HFF-Myc (cell line): Measurements from ENCODE around the gene ZIC1.

Source experiments
- DNase-seq: peaks from one replicate; pipeline ENCODE4 v3.0.0-alpha.2; 2011; ENCODE audit warnings: low read depth; ENCODE audit errors: extremely low read depth
- H3K4me3 ChIP-seq: replicated peaks from 2 replicates; pipeline ENCODE4 v1.5.1; 2011; ENCODE audit warnings: low read depth, mild to moderate bottlenecking, control low read depth, low read length
- CTCF ChIP-seq: IDR thresholded peaks from 2 replicates; pipeline ENCODE4 v1.5.1; 2012; ENCODE audit warnings: mild to moderate bottlenecking, low read depth, low read length, control low read depth; ENCODE audit errors: missing control alignments

The ZIC1 gene

DNA sequence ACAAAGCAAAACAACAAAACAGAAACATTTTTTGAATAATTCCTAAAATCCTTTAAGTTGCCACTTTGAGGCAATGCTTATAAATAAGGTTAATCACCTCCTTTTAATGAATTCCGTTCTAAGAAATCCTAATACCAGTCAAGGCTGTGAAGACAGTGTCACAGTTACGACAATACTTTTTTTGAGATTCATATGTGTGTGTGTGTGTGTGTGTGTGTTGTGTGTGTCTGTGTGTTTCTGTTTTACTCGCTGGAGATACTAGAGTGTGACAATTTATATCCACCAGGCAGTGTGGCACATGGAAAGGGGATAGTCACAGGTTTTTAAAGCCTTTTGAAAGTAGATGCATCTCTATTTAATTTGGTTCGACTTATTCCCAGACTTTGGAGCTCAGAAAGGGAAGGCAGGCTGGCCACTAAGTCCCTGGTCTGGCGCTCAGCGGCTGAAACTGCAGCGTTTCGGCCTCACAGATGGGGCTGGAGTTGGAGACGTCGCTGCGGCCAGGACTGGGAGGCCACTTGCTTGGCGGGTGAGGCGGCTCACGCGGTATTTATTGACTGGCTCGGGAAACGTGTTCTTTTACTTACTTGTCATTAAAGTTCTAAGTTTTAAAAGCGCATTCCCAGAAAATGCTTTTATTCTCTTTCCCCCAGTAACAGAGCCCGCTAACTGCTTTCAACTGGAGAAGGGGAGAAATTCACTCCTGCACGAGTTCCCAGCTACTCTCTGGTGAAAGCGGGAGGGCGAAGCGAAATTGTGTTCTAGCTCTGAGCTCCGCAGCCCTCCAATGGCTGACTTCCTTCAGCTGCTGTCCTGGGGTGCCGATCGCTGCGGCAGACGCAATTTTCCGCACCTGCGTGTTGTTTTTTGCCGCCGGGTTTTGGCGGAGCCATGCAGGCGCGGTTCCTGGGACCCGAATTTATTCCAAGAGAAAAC lies 13.7 kb downstream of the ZIC1 start:
- H3K4me3 ChIP-seq: no peak overlapping the region
- DNase-seq: no peak
- TF ChIP-seq CTCF: no peak

GRCh38 chr3:147423537-147423797 lies 14.3 kb downstream of the ZIC1 start:
- H3K4me3 ChIP-seq: no peak overlapping the region
- DNase-seq: no peak
- TF ChIP-seq CTCF: no peak

GRCh38 chr3:147423798-147424580 lies 14.8 kb downstream of the ZIC1 start:
- no peak for TF ChIP-seq CTCF
- no peak for DNase-seq
- no peak overlapping the region for H3K4me3 ChIP-seq

GRCh38 chr3:147424581-147425387 lies 15.6 kb downstream of the ZIC1 start:
- H3K4me3 ChIP-seq: no peak overlapping the region
- no peak for DNase-seq
- TF ChIP-seq CTCF: no peak

DNA sequence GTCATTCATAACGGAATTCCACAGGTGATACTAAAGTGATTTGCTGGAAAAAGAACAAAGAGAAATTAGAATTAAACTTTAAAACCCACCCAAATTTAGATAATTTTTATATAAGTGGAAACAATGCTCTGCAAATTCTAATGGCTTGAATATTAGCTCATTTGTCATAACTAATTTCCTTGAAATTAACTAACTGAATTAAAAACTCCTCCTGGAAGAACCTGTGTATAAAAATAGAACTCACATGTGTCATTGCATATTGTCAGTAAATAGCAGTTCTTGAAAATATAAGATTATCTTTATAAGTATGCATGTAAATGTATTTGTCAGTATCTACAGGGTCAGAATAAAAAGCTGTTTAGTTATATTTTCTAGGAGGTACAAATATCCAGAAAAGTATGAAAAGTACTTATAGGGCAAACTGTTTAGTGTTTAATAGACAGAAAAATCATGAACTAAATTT lies 16.3 kb downstream of the ZIC1 start:
- no peak for DNase-seq
- H3K4me3 ChIP-seq: no peak overlapping the region
- no peak for TF ChIP-seq CTCF

DNA sequence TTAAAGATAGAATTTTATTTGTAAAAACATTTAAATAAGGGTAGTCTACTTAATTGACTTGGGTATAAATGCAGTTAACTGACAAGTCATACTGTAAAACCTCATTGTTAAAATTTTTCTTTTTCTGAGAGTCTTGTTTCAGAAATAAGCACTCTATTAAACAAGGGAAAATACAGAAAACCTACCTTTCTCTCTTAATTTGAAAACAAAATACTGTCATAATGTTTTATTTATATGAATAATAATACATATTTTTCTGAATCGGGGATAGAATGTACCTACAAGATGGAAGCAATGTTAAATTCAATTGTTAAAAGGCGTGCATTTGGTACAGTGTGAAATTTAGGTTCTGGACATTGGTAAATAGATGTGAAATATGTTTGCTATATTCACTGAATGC lies 17.8 kb downstream of the ZIC1 start:
- DNase-seq: no peak
- no peak for TF ChIP-seq CTCF
- no peak overlapping the region for H3K4me3 ChIP-seq
